GM12878 (cell line): ENCODE data around the gene TSPAN5. TPM values are rescaled to one million over a fixed set of nuclear protein-coding genes. Genes with fewer than 3 reads are reported as not detected.

Source experiments
- ATAC-seq: fragments of 200-7000 bp; cut with Tn5 transposase; 3 replicates; pipeline ENCODE4 v1.9.1; 2020; ENCODE audit warnings: mild to moderate bottlenecking, moderate library complexity
- BruUV-seq: library from RNA; stranded (reverse); fragments of 400-500 nt; replicated peaks from 2 replicates; lab custom pipeline; 2021; lab: Mats Ljungman, UMichigan
- CTCF ChIA-PET: fragments of 300-600 bp; sonication (Branson Sonifier 250); formaldehyde crosslinking; extraction: SDS; loops from one replicate; lab custom pipeline; 2021; ENCODE audit warnings: inconsistent platforms; lab: Yijun Ruan, JAX
- POLR2A ChIA-PET: fragments of 350-600 bp; formaldehyde crosslinking; extraction: SDS; loops from one replicate; lab custom pipeline; 2021; ENCODE audit warnings: inconsistent platforms; lab: Charles Lee
- RAD21 ChIA-PET: fragments of 300-600 bp; sonication (Branson Sonifier 250); formaldehyde crosslinking; loops from one replicate; lab custom pipeline; 2023; ENCODE audit warnings: antibody characterized with exemption; ENCODE audit not compliant: unreplicated experiment; lab: Charles Lee
- SMC1A ChIA-PET: fragments of 300-600 bp; sonication (Branson Sonifier 250); formaldehyde crosslinking; loops from one replicate; lab custom pipeline; 2023; ENCODE audit not compliant: unreplicated experiment, uncharacterized antibody; lab: Charles Lee
- DNase-seq: peaks from one replicate; pipeline ENCODE4 v3.0.0-alpha.2; 2011; ENCODE audit warnings: low read depth, low spot score
- FAIRE-seq: peaks from 3 replicates; lab custom pipeline; 2011; peaks lifted over from hg19 to GRCh38; lab: Jason Lieb, UNC
- H2AFZ ChIP-seq: 2 replicates; pipeline ENCODE4 v1.6.0; 2011; ENCODE audit warnings: low read depth, low read length, control low read depth; ENCODE audit not compliant: control insufficient read depth
- H3K27ac ChIP-seq: 2 replicates; pipeline ENCODE4 v1.5.1; 2011; ENCODE audit warnings: control low read depth; ENCODE audit not compliant: control insufficient read depth, insufficient read depth
- H3K27me3 ChIP-seq, 2 experiments: replicated peaks in 1 of 2; 2 replicates each; pipeline versions ENCODE4 v1.6.0 to v1.6.1; 2011; ENCODE audit warnings: low read length in 1 of 2; ENCODE audit not compliant: control insufficient read depth in 2 of 2, insufficient read depth in 2 of 2
- H3K36me3 ChIP-seq, 2 experiments: 2 replicates each; pipeline ENCODE4 v1.5.1; 2011; ENCODE audit warnings: low read length in 1 of 2; ENCODE audit not compliant: control insufficient read depth in 2 of 2, insufficient read depth in 2 of 2
- H3K4me1 ChIP-seq: 2 replicates; pipeline ENCODE4 v1.6.1; 2011; ENCODE audit warnings: mild to moderate bottlenecking, low read length, moderate library complexity, mixed read lengths; ENCODE audit not compliant: control insufficient read depth, insufficient read depth
- H3K4me2 ChIP-seq: 2 replicates; pipeline ENCODE4 v1.6.0; 2011; ENCODE audit warnings: control low read depth; ENCODE audit not compliant: control insufficient read depth, insufficient read depth
- H3K4me3 ChIP-seq: fragments of 200-600 bp; sonication (generic); 2 replicates; pipeline ENCODE4 v1.5.1; 2016
- H3K79me2 ChIP-seq: 2 replicates; pipeline ENCODE4 v1.6.0; 2011; ENCODE audit warnings: low read length; ENCODE audit not compliant: control insufficient read depth, insufficient read depth
- H3K9ac ChIP-seq: 2 replicates; pipeline ENCODE4 v1.8.0; 2011; ENCODE audit warnings: low read length, control low read depth, mixed read lengths; ENCODE audit not compliant: control insufficient read depth, insufficient read depth
- H3K9me3 ChIP-seq: replicated peaks from 3 replicates; pipeline ENCODE4 v1.5.1; 2011; ENCODE audit warnings: mild to moderate bottlenecking, low read length; ENCODE audit not compliant: control insufficient read depth, insufficient read depth
- H4K20me1 ChIP-seq: 2 replicates; pipeline ENCODE4 v1.6.0; 2011; ENCODE audit not compliant: control insufficient read depth, insufficient read depth
- BMI1 ChIP-seq: fragments of 450-650 bp; IDR thresholded peaks from 2 replicates; pipeline ENCODE4 v1.6.1; 2016; ENCODE audit warnings: mild to moderate bottlenecking, moderate library complexity, borderline replicate concordance
- CHD2 ChIP-seq: IDR thresholded peaks from 2 replicates; pipeline ENCODE4 v1.6.1; 2011; ENCODE audit warnings: low read depth, low read length, improper control_type of control experiment, borderline replicate concordance
- KAT2A ChIP-seq: conservative IDR thresholded peaks from 2 replicates; pipeline ENCODE4 v1.6.1; 2011; ENCODE audit warnings: low read depth, low read length; ENCODE audit not compliant: control insufficient read depth
- MAX ChIP-seq: IDR thresholded peaks from 2 replicates; pipeline ENCODE4 v1.6.1; 2012; ENCODE audit warnings: low read depth, low read length, improper control_type of control experiment
- SUZ12 ChIP-seq: fragments of 200-600 bp; sonication (generic); IDR thresholded peaks from one replicate; pipeline ENCODE4 v1.6.1; 2018; ENCODE audit warnings: antibody characterized with exemption, mild to moderate bottlenecking; ENCODE audit not compliant: unreplicated experiment
- ZBTB11 ChIP-seq: fragments of 450-650 bp; formaldehyde crosslinking; IDR thresholded peaks from 2 replicates; pipeline ENCODE4 v1.5.0; 2022; ENCODE audit warnings: mild to moderate bottlenecking, missing genetic modification characterization
- ZNF384 ChIP-seq: IDR thresholded peaks from 2 replicates; pipeline ENCODE4 v1.6.1; 2012; ENCODE audit warnings: low read depth, mild to moderate bottlenecking, low read length, improper control_type of control experiment, borderline replicate concordance
- ZZZ3 ChIP-seq: IDR thresholded peaks from 2 replicates; pipeline ENCODE4 v1.6.1; 2011; ENCODE audit warnings: low read depth; ENCODE audit not compliant: control insufficient read depth, insufficient read length
- WGBS: methylation state at CpG from one replicate; pipeline ENCODE4 v1.1.6; 2016; ENCODE audit warnings: low lambda C conversion rate; ENCODE audit not compliant: insufficient replicate concordance, insufficient coverage; ENCODE audit errors: missing lambda C conversion rate; 5-methylcytosine and 5-hydroxymethylcytosine counted together
- in situ Hi-C: fragments of 300-500 bp; cut with MboI; formaldehyde crosslinking; loops from 9 replicates; pipeline ENCODE4 v1.14.3; 2018; ENCODE audit warnings: mixed read lengths
- intact Hi-C: fragments of 100-400 bp; cut with micrococcal nuclease; formaldehyde crosslinking; loops from one replicate; pipeline ENCODE4 v1.14.2; 2022; ENCODE audit not compliant: unreplicated experiment
- polyA plus RNA-seq, 11 experiments: library from polyadenylated mRNA; depleted of rRNA in 4 of 11; unstranded in 6 of 11; stranded (reverse) in 5 of 11; fragments of >200 nt; fragmentation: Nextera tagmentation in 4 of 11; fragmentation: Illumina TruSeq in 1 of 11; extraction: Ambion mirVana in 4 of 11; extraction: Trizol in 1 of 11; gene quantifications; 1 replicate in 1 of 11; 2 replicates in 10 of 11; pipeline versions ENCODE4 v1.2.1 to v1.2.3, GENCODE V29; 2011 to 2016; ENCODE audit warnings: inconsistent platforms in 2 of 11, missing spikeins in 2 of 11, low read depth in 1 of 11
- total RNA-seq, 4 experiments: library from RNA; depleted of rRNA in 3 of 4; stranded (reverse); fragments of >200 nt in 3 of 4; fragmentation: Illumina TruSeq in 1 of 4; extraction: Trizol in 1 of 4; gene quantifications; 2 replicates each; pipeline versions ENCODE4 v1.2.1 to v1.2.3, GENCODE V29; 2013 to 2021

TSPAN5 gene
- total and polyA plus RNA-seq, 10 of the 15 experiments (the other 5 are each of a cell fraction or from before 2014, with no cell fraction given) = 0.09 to 8.2 (median 0.27) TPM

- Histone ChIP-seq H3K9ac (no peak overlapping the region), H3K79me2 (no peaks in the 10 kb centered on the region), H3K27me3 (peaks cover 4 to 23% of the 10 kb centered on the region in 2 experiments)
These were observed 2.0 kb downstream of the TSPAN5 start for GRCh38 chr4:98656443-98656842.

DNA sequence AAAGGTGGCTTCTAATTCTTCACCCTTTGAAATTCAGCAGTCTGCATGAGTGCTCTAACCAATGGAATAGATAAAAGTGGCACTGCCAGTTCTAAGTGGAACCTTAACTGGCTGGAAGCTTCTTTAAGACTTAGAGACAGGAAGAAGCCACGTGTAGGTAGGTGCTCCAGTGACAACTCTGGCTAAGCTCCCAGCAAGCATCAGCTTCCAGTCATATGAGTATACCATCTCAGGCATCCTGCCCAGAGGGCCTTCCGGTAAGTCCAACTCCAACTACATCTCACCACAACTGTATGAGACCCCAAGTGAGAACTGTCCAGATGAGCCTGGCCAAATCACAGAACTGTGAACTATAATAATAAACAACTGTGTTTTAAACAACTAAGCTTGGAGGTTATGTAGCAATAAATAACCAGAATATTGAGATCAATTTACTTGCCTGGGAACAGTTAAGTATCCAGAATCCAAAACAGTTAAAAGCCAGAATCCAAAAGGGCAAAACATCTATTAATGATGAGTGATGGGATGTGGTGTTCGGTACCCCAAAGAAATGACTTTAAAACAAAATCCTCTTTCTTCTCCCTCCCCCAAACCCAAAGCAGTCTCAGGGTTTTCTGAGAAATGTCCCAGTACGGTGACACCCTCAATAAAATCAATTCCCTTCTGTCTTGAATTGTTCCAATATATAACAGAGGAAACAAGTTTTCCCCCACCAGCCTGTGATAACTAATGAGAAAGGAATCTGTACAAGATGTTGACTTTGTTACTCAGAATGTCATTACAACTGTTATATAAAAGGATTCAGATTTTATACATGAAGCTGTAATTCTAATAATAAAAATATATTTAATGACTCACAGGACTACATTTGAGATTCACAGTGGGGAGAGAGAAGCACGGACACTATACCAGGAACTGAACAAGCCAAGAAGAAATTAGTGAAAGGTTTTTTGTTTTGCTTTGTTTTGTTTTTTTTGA, 4.2 kb downstream of the TSPAN5 start:
- no TSS peak for BruUV-seq
- Histone ChIP-seq H3K36me3 (no peaks in the 10 kb centered on the region), H3K79me2 (no peaks in the 10 kb centered on the region), H3K27ac (no peak overlapping the region), H3K4me2 (no peak overlapping the region), H2AFZ (no peak overlapping the region), H3K27me3 (peaks cover 4 to 19% of the 10 kb centered on the region in 2 experiments), H3K9ac (no peak overlapping the region), H3K4me1 (no peaks in the 10 kb centered on the region; the same call in 1 of the 2 replicates), H3K9me3 (no peaks in the 10 kb centered on the region), H4K20me1 (no peaks in the 10 kb centered on the region), H3K4me3 (no peak overlapping the region)
- WGBS = 74% methylated on average over 5 of the region's 5 CpGs
- CTCF ChIA-PET = no interaction called here
- intact Hi-C loops (loop anchor here (10.0 kb wide), 1 partner anchor 401 kb away; no protein-coding TSS in a partner anchor), in situ Hi-C loops (no loop called here)
- DNase-seq (no peak), FAIRE-seq (no peak), ATAC-seq (no peak)
- RAD21 ChIA-PET = interaction anchor here (1.0 to 1.8 kb wide), 2 partner anchors 142 to 186 kb away, joined by 3 to 4 read pairs; no protein-coding TSS in a partner anchor
- SMC1A ChIA-PET = interaction anchor here (0.9 to 1.6 kb wide), 4 partner anchors 9 to 171 kb away, joined by 3 read pairs; no protein-coding TSS in a partner anchor
- POLR2A ChIA-PET = interaction anchor here (1.5 kb wide), 1 partner anchor 9 kb away, joined by 3 read pairs; no protein-coding TSS in a partner anchor
- TF ChIP-seq SUZ12 (no peak), CHD2 (no peak), ZNF384 (no peak), ZBTB11 (CRISPR knock-in tag) (no peak), ZZZ3 (no peak), BMI1 (no peak)

More at GRCh38 chr4:98656443-98656842, 2.0 kb downstream of the TSPAN5 start:
- no TSS peak for BruUV-seq
- no peaks in the 10 kb centered on the region for H3K36me3 ChIP-seq
- H2AFZ ChIP-seq = no peak overlapping the region
- no peaks in the 10 kb centered on the region; the same call in 1 of the 2 replicates for H3K4me1 ChIP-seq
- ChIA-PET RAD21 (no interaction called here), SMC1A (interaction anchor here (1.2 kb wide), 2 partner anchors 21 to 174 kb away, joined by 3 to 7 read pairs; no protein-coding TSS in a partner anchor), POLR2A (no interaction called here), CTCF (interaction anchor here (1.4 kb wide), 1 partner anchor 14 kb away, joined by 3 read pairs; no protein-coding TSS in a partner anchor)
- FAIRE-seq = no peak
- in situ Hi-C loops (no loop called here), intact Hi-C loops (loop anchor here (10.0 kb wide), 1 partner anchor 398 kb away; no protein-coding TSS in a partner anchor)
- WGBS = 84% methylated on average over 5 of the region's 5 CpGs
- no peak overlapping the region for H3K4me3 ChIP-seq
- H3K9me3 ChIP-seq = no peaks in the 10 kb centered on the region
- ATAC-seq = no peak
- no peak overlapping the region for H3K4me2 ChIP-seq
- no peak overlapping the region for H3K27ac ChIP-seq
- DNase-seq = no peak
- no peaks in the 10 kb centered on the region for H4K20me1 ChIP-seq
- no peak for TF ChIP-seq MAX
- TF ChIP-seq KAT2A = no peak
